B cell (primary cell): ENCODE data around the gene BCAM. TPM values are rescaled to one million over a fixed set of nuclear protein-coding genes. Genes with fewer than 3 reads are reported as not detected.

Source experiments
- ATAC-seq: fragments of 200-7000 bp; cut with Tn5 transposase; one replicate; pipeline ENCODE4 v1.10.0; 2021; ENCODE audit warnings: low read depth, mild to moderate bottlenecking, moderate number of reproducible peaks, moderate library complexity
- CTCF ChIA-PET: fragments of 350-600 bp; sonication (Branson Sonifier 250); formaldehyde crosslinking; loops from one replicate; lab custom pipeline; 2021; ENCODE audit warnings: antibody characterized with exemption, inconsistent platforms; lab: Charles Lee
- POLR2A ChIA-PET: fragments of 350-600 bp; sonication (Branson Sonifier 250); formaldehyde crosslinking; loops from one replicate; lab custom pipeline; 2021; ENCODE audit warnings: antibody characterized with exemption; lab: Charles Lee
- DNase-seq: peaks from one replicate; pipeline ENCODE4 v3.0.0; 2013
- H2AFZ ChIP-seq: 2 replicates; pipeline ENCODE4 v1.6.1; 2012; ENCODE audit warnings: mild to moderate bottlenecking, low read depth, low read length; ENCODE audit not compliant: insufficient read depth, poor library complexity, severe bottlenecking
- H3K27ac ChIP-seq, 2 donors: 1 replicate in 1 of 2; 2 replicates in 1 of 2; pipeline ENCODE4 v1.5.1; 2012 to 2013; ENCODE audit warnings: low read length in 2 of 2, mild to moderate bottlenecking in 2 of 2, moderate library complexity in 1 of 2
- H3K27me3 ChIP-seq, 4 experiments: fragments of 200-600 bp in 1 of 4; sonication (generic) in 1 of 4; replicated peaks in 1 of 4; 1 replicate in 2 of 4; 2 replicates in 2 of 4; pipeline versions ENCODE4 v1.6.1 to v1.7.0; 2013 to 2016; ENCODE audit warnings: low read length in 3 of 4, mild to moderate bottlenecking in 2 of 4, mixed read lengths in 1 of 4, moderate library complexity in 1 of 4; ENCODE audit not compliant: insufficient read depth in 4 of 4, control insufficient read depth in 3 of 4; ENCODE audit errors: control extremely low read depth in 1 of 4
- H3K36me3 ChIP-seq, 2 experiments: replicated peaks in 1 of 2; 1 replicate in 1 of 2; 2 replicates in 1 of 2; pipeline versions ENCODE4 v1.6.1 to v1.7.1; 2013; ENCODE audit warnings: low read length in 1 of 2; ENCODE audit not compliant: insufficient read depth in 2 of 2, control insufficient read depth in 1 of 2; ENCODE audit errors: control extremely low read depth in 1 of 2, extremely low read depth in 1 of 2
- H3K4me1 ChIP-seq, 2 donors: fragments of 200-600 bp in 1 of 2; sonication (generic) in 1 of 2; 1 replicate in 1 of 2; 2 replicates in 1 of 2; pipeline versions ENCODE4 v1.5.1 to v1.6.1; 2013 to 2017; ENCODE audit warnings: low read length in 2 of 2; ENCODE audit not compliant: control insufficient read depth in 2 of 2, insufficient read depth in 2 of 2
- H3K4me2 ChIP-seq: replicated peaks from 2 replicates; pipeline ENCODE3; 2012; ENCODE audit warnings: mild to moderate bottlenecking, low read depth, low read length; ENCODE audit not compliant: poor library complexity, severe bottlenecking
- H3K4me3 ChIP-seq, 5 experiments: fragments of 200-600 bp in 1 of 5; sonication (generic) in 1 of 5; 1 replicate in 3 of 5; 2 replicates in 2 of 5; pipeline versions ENCODE4 v1.5.1 to v1.7.0; 2011 to 2016; ENCODE audit warnings: low read length in 4 of 5, mild to moderate bottlenecking in 4 of 5, low read depth in 2 of 5, control low read depth in 1 of 5, moderate library complexity in 1 of 5; ENCODE audit not compliant: insufficient read depth in 1 of 5; ENCODE audit errors: control extremely low read depth in 1 of 5, extremely low read depth in 1 of 5
- H3K79me2 ChIP-seq: fragments of 200-600 bp; sonication (generic); one replicate; pipeline ENCODE4 v1.6.0; 2016; ENCODE audit warnings: low read length; ENCODE audit not compliant: control insufficient read depth, insufficient read depth
- H3K9ac ChIP-seq: fragments of 200-600 bp; sonication (generic); 2 replicates; pipeline ENCODE4 v1.6.1; 2017; ENCODE audit warnings: mild to moderate bottlenecking, low read length, moderate library complexity
- H3K9me3 ChIP-seq, 3 donors: one replicate each; pipeline versions ENCODE4 v1.6.1 to v1.7.1; 2013; ENCODE audit warnings: low read length in 2 of 3; ENCODE audit not compliant: control insufficient read depth in 2 of 3, insufficient read depth in 1 of 3; ENCODE audit errors: control extremely low read depth in 1 of 3
- H4K20me1 ChIP-seq: 2 replicates; pipeline ENCODE4 v1.6.0; 2012; ENCODE audit warnings: mild to moderate bottlenecking, low read length; ENCODE audit not compliant: insufficient read depth, control insufficient read depth, poor library complexity, severe bottlenecking
- H3K27ac Mint-ChIP-seq: one replicate; pipeline ENCODE4 v1.8.0; 2021; ENCODE audit warnings: mixed read lengths
- H3K27me3 Mint-ChIP-seq: one replicate; pipeline ENCODE4 v1.8.0; 2021; ENCODE audit warnings: mixed read lengths
- H3K4me1 Mint-ChIP-seq: one replicate; pipeline ENCODE4 v1.8.0; 2021; ENCODE audit warnings: mixed read lengths
- H3K4me3 Mint-ChIP-seq: one replicate; pipeline ENCODE4 v1.8.0; 2021; ENCODE audit warnings: mixed read lengths
- H3K9me3 Mint-ChIP-seq: one replicate; pipeline ENCODE4 v1.8.0; 2022; ENCODE audit warnings: mixed read lengths; ENCODE audit not compliant: insufficient read depth
- EZH2 ChIP-seq: IDR thresholded peaks from 2 replicates; pipeline ENCODE4 v1.6.1; 2012; ENCODE audit warnings: borderline replicate concordance, low read depth, mild to moderate bottlenecking, moderate library complexity, low read length; ENCODE audit not compliant: insufficient read depth, poor library complexity, severe bottlenecking
- WGBS: methylation state at CpG from one replicate; pipeline ENCODE4 v1.1.5; 2013; ENCODE audit warnings: missing lambda C conversion rate; ENCODE audit not compliant: insufficient coverage; 5-methylcytosine and 5-hydroxymethylcytosine counted together
- intact Hi-C: fragments of 100-400 bp; cut with micrococcal nuclease; formaldehyde crosslinking; loops from one replicate; pipeline ENCODE4 v1.10.0; 2022
- polyA plus RNA-seq: library from polyadenylated mRNA; depleted of rRNA; stranded (reverse); fragments of >200 nt; gene quantifications from 2 replicates; pipeline ENCODE4 v1.2.3, GENCODE V29; 2012
- total RNA-seq, 2 donors: library from RNA; stranded (reverse); fragments of 120-200 nt in 1 of 2; gene quantifications; 1 replicate in 1 of 2; 2 replicates in 1 of 2; pipeline versions ENCODE4 v1.2.3 to v1.2.4, GENCODE V29; 2013 to 2022
- TF ChIP-seq, protein P1 (sequence below): fragments of 200-600 bp; IDR thresholded peaks from one replicate; pipeline ENCODE4 v1.8.0; 2022; ENCODE audit warnings: antibody characterized with exemption, mild to moderate bottlenecking

Gene BCAM
- total and polyA plus RNA-seq, 2 donors (not counting 1 experiment from before 2014, with no cell fraction given) = not detected

DNA sequence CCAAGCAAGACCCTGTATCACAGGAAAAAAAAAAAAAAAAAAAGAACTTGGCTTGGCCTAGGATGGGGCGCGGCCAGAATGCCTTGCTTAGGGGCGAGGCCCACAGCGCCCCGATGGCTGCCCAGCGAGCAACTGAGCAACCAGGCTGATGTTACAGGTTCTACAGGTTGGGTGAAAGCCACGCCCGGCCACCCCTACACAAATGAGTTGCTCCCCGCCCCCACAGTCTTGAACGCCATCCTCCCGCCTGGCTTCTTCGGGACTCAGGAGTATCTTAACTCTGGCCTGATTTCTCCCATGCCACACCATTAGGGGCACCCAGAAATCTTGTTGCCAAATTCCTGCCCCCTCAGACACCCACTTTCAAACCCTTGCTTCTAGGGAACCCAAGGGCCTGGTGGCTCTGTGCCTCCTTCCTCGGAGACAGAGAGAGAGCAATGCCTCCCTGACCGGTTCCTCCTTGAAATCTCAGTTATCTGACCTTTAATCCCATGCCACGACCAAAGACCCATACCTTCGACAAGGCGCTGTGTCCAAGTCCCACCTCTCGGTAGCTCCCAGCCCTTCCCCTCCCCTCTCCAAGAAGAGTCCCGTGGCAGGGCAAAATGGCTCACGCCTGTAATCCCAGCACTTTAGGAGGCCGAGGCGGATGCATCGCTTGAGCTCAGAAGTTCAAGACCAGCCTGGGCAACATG is 32.4 kb upstream of the BCAM start:
- Histone ChIP-seq H3K27me3 (peaks cover 0 to 15% (median 1%) of the 10 kb centered on the region in 4 experiments), H3K27ac (no peak overlapping the region), H3K4me1 (no peaks in the 10 kb centered on the region), H3K9me3 (no peaks in the 10 kb centered on the region), H4K20me1 (no peaks in the 10 kb centered on the region), H3K4me2 (no peak overlapping the region), H3K9ac (no peak overlapping the region), H3K4me3 (no peak overlapping the region), H3K79me2 (no peaks in the 10 kb centered on the region), H3K36me3 (no peaks in the 10 kb centered on the region), H2AFZ (no peak overlapping the region)
- Mint-ChIP-seq H3K27ac (no peak overlapping the region), H3K27me3 (peaks cover 3% of the 10 kb centered on the region), H3K9me3 (no peaks in the 10 kb centered on the region), H3K4me3 (no peak overlapping the region), H3K4me1 (no peaks in the 10 kb centered on the region)
- CTCF ChIA-PET = interaction anchor here (14.8 kb wide), 1 partner anchor 52 kb away, joined by 591 read pairs; no protein-coding TSS in a partner anchor
- TF ChIP-seq, protein P1, sequence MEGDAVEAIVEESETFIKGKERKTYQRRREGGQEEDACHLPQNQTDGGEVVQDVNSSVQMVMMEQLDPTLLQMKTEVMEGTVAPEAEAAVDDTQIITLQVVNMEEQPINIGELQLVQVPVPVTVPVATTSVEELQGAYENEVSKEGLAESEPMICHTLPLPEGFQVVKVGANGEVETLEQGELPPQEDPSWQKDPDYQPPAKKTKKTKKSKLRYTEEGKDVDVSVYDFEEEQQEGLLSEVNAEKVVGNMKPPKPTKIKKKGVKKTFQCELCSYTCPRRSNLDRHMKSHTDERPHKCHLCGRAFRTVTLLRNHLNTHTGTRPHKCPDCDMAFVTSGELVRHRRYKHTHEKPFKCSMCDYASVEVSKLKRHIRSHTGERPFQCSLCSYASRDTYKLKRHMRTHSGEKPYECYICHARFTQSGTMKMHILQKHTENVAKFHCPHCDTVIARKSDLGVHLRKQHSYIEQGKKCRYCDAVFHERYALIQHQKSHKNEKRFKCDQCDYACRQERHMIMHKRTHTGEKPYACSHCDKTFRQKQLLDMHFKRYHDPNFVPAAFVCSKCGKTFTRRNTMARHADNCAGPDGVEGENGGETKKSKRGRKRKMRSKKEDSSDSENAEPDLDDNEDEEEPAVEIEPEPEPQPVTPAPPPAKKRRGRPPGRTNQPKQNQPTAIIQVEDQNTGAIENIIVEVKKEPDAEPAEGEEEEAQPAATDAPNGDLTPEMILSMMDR = no peak
- TF ChIP-seq EZH2 = no peak
- no peak for ATAC-seq
- intact Hi-C loops = loop anchor here (10.0 kb wide), 1 partner anchor 68 kb away; the partner anchor contains the start of gene NECTIN2
- POLR2A ChIA-PET = no interaction called here
- DNase-seq = no peak
- WGBS = 91% methylated on average over 20 of the region's 23 CpGs

DNA sequence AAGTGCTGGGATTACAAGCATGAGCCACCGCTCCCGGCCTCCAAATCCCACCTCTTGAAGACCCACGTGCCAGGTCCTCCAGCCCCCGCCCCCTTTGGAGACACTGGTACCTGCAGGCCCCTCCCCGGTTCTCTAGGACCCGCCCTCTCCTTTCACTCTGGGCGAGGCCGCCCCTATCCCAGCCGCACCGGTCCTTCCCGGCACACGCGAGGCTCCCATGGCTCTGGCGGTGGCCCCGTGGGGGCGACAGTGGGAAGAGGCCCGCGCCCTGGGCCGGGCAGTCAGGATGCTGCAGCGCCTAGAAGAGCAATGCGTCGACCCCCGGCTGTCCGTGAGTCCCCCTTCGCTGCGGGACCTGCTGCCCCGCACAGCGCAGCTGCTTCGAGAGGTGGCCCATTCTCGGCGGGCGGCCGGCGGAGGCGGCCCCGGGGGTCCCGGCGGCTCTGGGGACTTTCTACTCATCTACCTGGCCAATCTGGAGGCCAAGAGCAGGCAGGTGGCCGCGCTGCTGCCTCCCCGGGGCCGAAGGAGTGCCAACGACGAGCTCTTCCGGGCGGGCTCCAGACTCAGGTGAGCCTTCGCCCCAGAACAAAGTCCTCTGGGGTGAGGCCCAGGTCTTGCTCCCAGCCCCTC is 31.1 kb upstream of the BCAM start, which contains the start of gene CBLC:
Gene CBLC, plus strand, starts transcription at position 176 of the 633 bp plus-strand sequence. Its CDS starts 42 bp downstream, at position 218.
- intact Hi-C loops = loop anchor here (10.0 kb wide), 1 partner anchor 67 kb away; the partner anchor contains the start of gene NECTIN2
- Mint-ChIP-seq H3K4me3 (no peak within 1 kb of the TSS), H3K27me3 (peaks cover 8% of the 10 kb centered on the region), H3K4me1 (no peaks in the 10 kb centered on the region), H3K27ac (no peak within 1 kb of the TSS), H3K9me3 (no peaks in the 10 kb centered on the region)
- Histone ChIP-seq H3K4me3 (no peak within 1 kb of the TSS), H3K4me1 (no peaks in the 10 kb centered on the region), H3K79me2 (no peaks in the 10 kb centered on the region), H4K20me1 (no peaks in the 10 kb centered on the region), H3K27me3 (peaks cover 0 to 15% (median 1%) of the 10 kb centered on the region in 4 experiments), H3K9me3 (no peaks in the 10 kb centered on the region), H3K9ac (no peak within 1 kb of the TSS), H3K27ac (no peak within 1 kb of the TSS), H3K36me3 (no peaks in the 10 kb centered on the region), H3K4me2 (peak within 1 kb of the TSS; percentile 25), H2AFZ (peak within 1 kb of the TSS; percentile 22)
- ChIA-PET CTCF (interaction anchor here (14.8 kb wide), 1 partner anchor 53 kb away, joined by 591 read pairs; no protein-coding TSS in a partner anchor), POLR2A (no interaction called here)
- DNase-seq (no peak), ATAC-seq (no peak)
- TF ChIP-seq EZH2 = no peak
- TF ChIP-seq, protein P1 = no peak
- WGBS = 34% methylated on average over 47 of the region's 47 CpGs
